Measurements from ENCODE around the gene RNASEH2B. TPM values are rescaled to one million over a fixed set of nuclear protein-coding genes. Genes with fewer than 3 reads are reported as not detected.

Gene RNASEH2B
- total and polyA plus RNA-seq, 2 of the 8 experiments (the other 6 are each of a cell fraction or from before 2014, with no cell fraction given), result 19.3 to 43.9 TPM

DNA sequence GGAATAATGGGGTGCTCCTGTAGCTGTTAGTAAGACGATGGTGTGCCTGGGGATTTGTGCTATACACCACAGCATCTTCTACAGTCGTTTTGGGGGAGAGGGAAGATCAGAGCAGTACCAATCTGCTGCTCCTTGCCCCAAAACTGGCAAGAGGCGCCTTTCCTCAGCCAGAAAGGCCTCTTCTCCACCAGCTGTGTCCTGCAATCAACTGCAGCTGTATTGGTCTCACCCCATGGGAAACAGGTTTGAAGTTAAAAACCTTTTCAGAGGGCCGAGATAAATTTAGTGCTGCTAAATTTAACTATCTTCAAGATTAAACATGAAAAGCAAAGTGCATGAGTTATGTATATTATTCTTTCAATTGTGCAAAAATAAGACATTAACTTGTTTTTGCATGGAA, 1.2 kb upstream of the RNASEH2B start (continued):
- TF ChIP-seq ATF2 (IDR thresholded peaks at IDR 0.05; ENCODE audit: low read length) (no peak), TAF7 (optimal IDR thresholded peaks at IDR 0.05; ENCODE audit: borderline replicate concordance, low read depth, low read length) (no peak)

Measured in H1 (cell line).